GM23338 (cell line): ENCODE measurements around the gene PPP2R5C. TPM values are rescaled to one million over a fixed set of nuclear protein-coding genes. Genes with fewer than 3 reads are reported as not detected.

Experiments
- ATAC-seq: fragments of 200-7000 bp; cut with Tn5 transposase; 3 replicates; pipeline ENCODE4 v1.9.1; 2020
- DNase-seq: peaks from one replicate; pipeline ENCODE4 v3.0.0-alpha.2; 2015; ENCODE audit warnings: low spot score
- H2AFZ ChIP-seq: fragments of 200-600 bp; sonication (generic); 2 replicates; pipeline ENCODE4 v1.8.0; 2016; ENCODE audit warnings: antibody characterized with exemption, mild to moderate bottlenecking, moderate library complexity
- H3F3A ChIP-seq: fragments of 200-600 bp; sonication (generic); replicated peaks from 2 replicates; pipeline ENCODE4 v1.8.0; 2017; ENCODE audit warnings: antibody characterized with exemption, mixed run types, low read depth
- H3K27ac ChIP-seq: fragments of 200-600 bp; sonication (generic); 2 replicates; pipeline ENCODE4 v1.6.1; 2016; ENCODE audit warnings: low read depth
- H3K27me3 ChIP-seq: fragments of 200-600 bp; sonication (generic); 2 replicates; pipeline ENCODE4 v1.8.0; 2016; ENCODE audit warnings: mild to moderate bottlenecking, mixed run types, moderate library complexity; ENCODE audit not compliant: insufficient read depth
- H3K36me3 ChIP-seq: fragments of 200-600 bp; sonication (generic); 2 replicates; pipeline ENCODE4 v1.8.0; 2016; ENCODE audit warnings: mild to moderate bottlenecking; ENCODE audit not compliant: insufficient read depth
- H3K4me1 ChIP-seq: fragments of 200-600 bp; sonication (generic); 2 replicates; pipeline ENCODE4 v1.8.0; 2016; ENCODE audit warnings: mild to moderate bottlenecking, moderate library complexity; ENCODE audit not compliant: insufficient read depth
- H3K4me2 ChIP-seq: fragments of 200-600 bp; sonication (generic); 2 replicates; pipeline ENCODE4 v1.7.1; 2017; ENCODE audit warnings: mixed run types
- H3K4me3 ChIP-seq: fragments of 200-600 bp; sonication (generic); 2 replicates; pipeline ENCODE4 v1.6.1; 2016; ENCODE audit warnings: mixed run types
- H3K79me2 ChIP-seq: fragments of 200-600 bp; sonication (generic); replicated peaks from 2 replicates; pipeline ENCODE4 v1.8.0; 2017; ENCODE audit warnings: mild to moderate bottlenecking; ENCODE audit not compliant: insufficient read depth
- H3K9me2 ChIP-seq: fragments of 200-600 bp; sonication (generic); 2 replicates; pipeline ENCODE4 v1.8.0; 2017; ENCODE audit not compliant: insufficient read depth
- H4K20me1 ChIP-seq: fragments of 200-600 bp; sonication (generic); replicated peaks from 2 replicates; pipeline ENCODE4 v1.8.0; 2017; ENCODE audit warnings: mild to moderate bottlenecking; ENCODE audit not compliant: insufficient read depth
- H3K27ac Mint-ChIP-seq: 2 replicates; pipeline ENCODE4 v1.8.0; 2020; ENCODE audit warnings: inconsistent platforms, mild to moderate bottlenecking, moderate library complexity, mixed read lengths
- H3K27me3 Mint-ChIP-seq: 3 replicates; pipeline ENCODE4 v1.8.0; 2022; ENCODE audit warnings: low read depth, mild to moderate bottlenecking, moderate library complexity, mixed read lengths, inconsistent platforms; ENCODE audit not compliant: insufficient read depth, poor library complexity
- H3K36me3 Mint-ChIP-seq: 3 replicates; pipeline ENCODE4 v1.8.0; 2021; ENCODE audit warnings: low read depth, mild to moderate bottlenecking, inconsistent platforms, moderate library complexity, mixed read lengths
- H3K4me1 Mint-ChIP-seq: 3 replicates; pipeline ENCODE4 v1.8.0; 2020; ENCODE audit warnings: mild to moderate bottlenecking, inconsistent platforms, mixed read lengths
- H3K4me3 Mint-ChIP-seq: 3 replicates; pipeline ENCODE4 v1.8.0; 2021; ENCODE audit warnings: moderate library complexity, mild to moderate bottlenecking, inconsistent platforms, mixed read lengths
- H3K9me3 Mint-ChIP-seq: 3 replicates; pipeline ENCODE4 v1.8.0; 2020; ENCODE audit warnings: moderate library complexity, mild to moderate bottlenecking, inconsistent platforms, mixed read lengths
- NANOG ChIP-seq: IDR thresholded peaks from 2 replicates; pipeline ENCODE4 v1.6.1; 2016; ENCODE audit warnings: antibody characterized with exemption, borderline replicate concordance
- REST ChIP-seq: IDR thresholded peaks from one replicate; pipeline ENCODE4 v1.6.1; 2018; ENCODE audit warnings: antibody characterized with exemption; ENCODE audit not compliant: unreplicated experiment
- STAT1 ChIP-seq: IDR thresholded peaks from one replicate; pipeline ENCODE4 v1.6.1; 2016; ENCODE audit warnings: antibody characterized with exemption; ENCODE audit not compliant: unreplicated experiment
- ZNF114 ChIP-seq: fragments of 250-450 bp; sonication (Bioruptor Pico); IDR thresholded peaks from 2 replicates; pipeline ENCODE4 v1.5.0; 2020; ENCODE audit warnings: mild to moderate bottlenecking, moderate library complexity
- ZNF331 ChIP-seq: fragments of 250-450 bp; sonication (Bioruptor Pico); IDR thresholded peaks from 2 replicates; pipeline ENCODE4 v1.5.0; 2020; ENCODE audit warnings: low read depth, mild to moderate bottlenecking, moderate library complexity
- ZNF462 ChIP-seq: fragments of 250-450 bp; sonication (Bioruptor Pico); IDR thresholded peaks from 2 replicates; pipeline ENCODE4 v1.5.0; 2020; ENCODE audit warnings: mild to moderate bottlenecking, moderate library complexity
- polyA plus RNA-seq: library from polyadenylated mRNA; unstranded; fragments of >200 nt; fragmentation: Nextera tagmentation; extraction: Ambion mirVana; gene quantifications from 2 replicates; pipeline ENCODE4 v1.2.1, GENCODE V29; 2016
- total RNA-seq: library from RNA; depleted of rRNA; stranded (reverse); fragments of >200 nt; shearing (Covaris generic); gene quantifications from 2 replicates; pipeline ENCODE4 v1.2.3, GENCODE V29; 2014

PPP2R5C gene
- total and polyA plus RNA-seq, 2 experiments from 2014 or later = 75.4 to 79.7 TPM

- no peak for TF ChIP-seq ZNF331 (CRISPR knock-in tag)
Measured at GRCh38 chr14:101875727-101876554, 114.4 kb downstream of the PPP2R5C start.

GRCh38 chr14:101876555-101876938, 115.0 kb downstream of the PPP2R5C start:
- H3K4me3 Mint-ChIP-seq = no peak overlapping the region
- no peak overlapping the region for H3K27ac Mint-ChIP-seq
- H3K27me3 Mint-ChIP-seq = no peaks in the 10 kb centered on the region
- peaks cover 17% of the 10 kb centered on the region; the same call in 1 of the 2 replicates for H3K79me2 ChIP-seq
- H3K4me2 ChIP-seq = no peak overlapping the region
- H3F3A ChIP-seq = no peaks in the 10 kb centered on the region
- H3K4me1 ChIP-seq = no peaks in the 10 kb centered on the region
- peaks cover 38% of the 10 kb centered on the region for H4K20me1 ChIP-seq
- no peaks in the 10 kb centered on the region for H3K9me2 ChIP-seq
- H3K27me3 ChIP-seq = no peaks in the 10 kb centered on the region
- H2AFZ ChIP-seq = no peak overlapping the region
- no peak for TF ChIP-seq NANOG
- H3K4me3 ChIP-seq = no peak overlapping the region
- H3K27ac ChIP-seq = no peak overlapping the region
- H3K36me3 ChIP-seq = no peaks in the 10 kb centered on the region
- no peaks in the 10 kb centered on the region for H3K36me3 Mint-ChIP-seq
- ATAC-seq (no peak), DNase-seq (no peak)
- no peaks in the 10 kb centered on the region for H3K4me1 Mint-ChIP-seq
- no peaks in the 10 kb centered on the region for H3K9me3 Mint-ChIP-seq

More at GRCh38 chr14:101875727-101876554, 114.4 kb downstream of the PPP2R5C start:
- Histone ChIP-seq H3F3A (no peaks in the 10 kb centered on the region), H3K27me3 (no peaks in the 10 kb centered on the region), H3K4me2 (no peak overlapping the region), H4K20me1 (peaks cover 35% of the 10 kb centered on the region), H3K9me2 (no peaks in the 10 kb centered on the region), H3K4me1 (no peaks in the 10 kb centered on the region), H3K79me2 (peaks cover 18% of the 10 kb centered on the region; the same call in 1 of the 2 replicates), H2AFZ (no peak overlapping the region), H3K4me3 (no peak overlapping the region), H3K27ac (no peak overlapping the region), H3K36me3 (no peaks in the 10 kb centered on the region)
- Mint-ChIP-seq H3K27me3 (peaks cover 1% of the 10 kb centered on the region), H3K4me1 (no peaks in the 10 kb centered on the region), H3K27ac (no peak overlapping the region), H3K36me3 (no peaks in the 10 kb centered on the region), H3K4me3 (no peak overlapping the region), H3K9me3 (no peaks in the 10 kb centered on the region)
- no peak for ATAC-seq
- DNase-seq = no peak

- H3K79me2 ChIP-seq = peaks cover 14% of the 10 kb centered on the region; the same call in 1 of the 2 replicates
- H3K4me1 Mint-ChIP-seq = no peaks in the 10 kb centered on the region
- TF ChIP-seq ZNF462 (CRISPR knock-in tag) (no peak), STAT1 (no peak), REST (no peak), ZNF331 (CRISPR knock-in tag) (no peak), ZNF114 (CRISPR knock-in tag) (no peak)
Measured at GRCh38 chr14:101877766-101878165, 116.3 kb downstream of the PPP2R5C start.

More at GRCh38 chr14:101877766-101878165, 116.3 kb downstream of the PPP2R5C start:
- no peak overlapping the region for H3K4me2 ChIP-seq
- no peaks in the 10 kb centered on the region for H3F3A ChIP-seq
- H3K4me3 ChIP-seq = no peak overlapping the region
- H3K27me3 Mint-ChIP-seq = no peaks in the 10 kb centered on the region
- H3K36me3 Mint-ChIP-seq = no peaks in the 10 kb centered on the region
- H4K20me1 ChIP-seq = peaks cover 32% of the 10 kb centered on the region
- ATAC-seq (no peak), DNase-seq (no peak)
- no peaks in the 10 kb centered on the region for H3K27me3 ChIP-seq
- H2AFZ ChIP-seq = no peak overlapping the region
- H3K36me3 ChIP-seq = no peaks in the 10 kb centered on the region
- no peak overlapping the region for H3K27ac Mint-ChIP-seq
- H3K9me3 Mint-ChIP-seq = no peaks in the 10 kb centered on the region
- no peaks in the 10 kb centered on the region for H3K4me1 ChIP-seq
- H3K27ac ChIP-seq = no peak overlapping the region
- no peaks in the 10 kb centered on the region for H3K9me2 ChIP-seq
- H3K4me3 Mint-ChIP-seq = no peak overlapping the region; the same call in 2 of the 3 replicates
